Tibial nerve (tissue), 4 donors: ENCODE data around the gene TTC22.

ENCODE experiments used
- EP300 ChIP-seq, 2 donors: sonication (generic); formaldehyde crosslinking; IDR thresholded peaks; one replicate each; pipeline ENCODE4 v1.6.1; 2017; ENCODE audit warnings: antibody characterized with exemption in 2 of 2, mild to moderate bottlenecking in 1 of 2
- POLR2A ChIP-seq, 2 donors: fragments of 450-650 bp; IDR thresholded peaks; one replicate each; pipeline ENCODE4 v1.6.1; 2017; ENCODE audit warnings: antibody characterized with exemption in 2 of 2, mild to moderate bottlenecking in 2 of 2, moderate library complexity in 2 of 2
- TF ChIP-seq, protein P1 (sequence below), 5 experiments: fragments of 200-600 bp in 3 of 5; fragments of 450-650 bp in 2 of 5; sonication (generic) in 3 of 5; IDR thresholded peaks; one replicate each; pipeline ENCODE4 v1.5.1; 2016 to 2019; ENCODE audit warnings: antibody characterized with exemption in 5 of 5, mild to moderate bottlenecking in 3 of 5, moderate library complexity in 2 of 5

DNA sequence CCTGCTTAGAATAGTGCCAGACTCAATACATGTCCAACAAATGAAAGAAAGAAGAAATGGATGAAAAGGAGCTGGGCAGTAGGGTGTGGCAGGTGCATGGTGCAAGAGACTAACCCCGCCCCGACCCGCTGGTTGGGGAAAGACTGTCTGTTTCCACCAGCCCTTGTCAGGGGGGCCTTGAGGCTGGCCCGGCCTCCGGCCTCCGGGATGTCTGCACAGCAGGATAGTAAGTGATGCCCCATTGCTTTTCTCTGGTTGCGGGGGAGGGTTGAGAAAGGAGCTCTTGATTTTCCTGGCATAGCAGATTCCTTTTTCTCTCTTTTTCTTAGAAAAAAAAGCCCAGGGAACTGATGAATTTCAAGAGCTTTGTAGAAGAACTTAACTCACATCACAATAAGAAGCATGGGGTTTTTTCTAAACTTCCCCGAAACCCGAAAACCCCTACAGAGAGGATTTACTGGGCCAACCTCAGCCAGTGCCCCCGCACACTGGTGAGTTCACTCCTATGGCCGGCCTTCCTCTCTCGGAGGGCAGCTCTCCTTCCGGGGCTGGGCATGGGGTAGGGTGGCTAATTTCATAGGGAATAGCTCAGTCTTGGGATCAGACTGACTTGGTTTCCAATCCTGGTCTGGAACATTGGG, 12.5 kb upstream of the TTC22 start:
- TF ChIP-seq, protein P1, sequence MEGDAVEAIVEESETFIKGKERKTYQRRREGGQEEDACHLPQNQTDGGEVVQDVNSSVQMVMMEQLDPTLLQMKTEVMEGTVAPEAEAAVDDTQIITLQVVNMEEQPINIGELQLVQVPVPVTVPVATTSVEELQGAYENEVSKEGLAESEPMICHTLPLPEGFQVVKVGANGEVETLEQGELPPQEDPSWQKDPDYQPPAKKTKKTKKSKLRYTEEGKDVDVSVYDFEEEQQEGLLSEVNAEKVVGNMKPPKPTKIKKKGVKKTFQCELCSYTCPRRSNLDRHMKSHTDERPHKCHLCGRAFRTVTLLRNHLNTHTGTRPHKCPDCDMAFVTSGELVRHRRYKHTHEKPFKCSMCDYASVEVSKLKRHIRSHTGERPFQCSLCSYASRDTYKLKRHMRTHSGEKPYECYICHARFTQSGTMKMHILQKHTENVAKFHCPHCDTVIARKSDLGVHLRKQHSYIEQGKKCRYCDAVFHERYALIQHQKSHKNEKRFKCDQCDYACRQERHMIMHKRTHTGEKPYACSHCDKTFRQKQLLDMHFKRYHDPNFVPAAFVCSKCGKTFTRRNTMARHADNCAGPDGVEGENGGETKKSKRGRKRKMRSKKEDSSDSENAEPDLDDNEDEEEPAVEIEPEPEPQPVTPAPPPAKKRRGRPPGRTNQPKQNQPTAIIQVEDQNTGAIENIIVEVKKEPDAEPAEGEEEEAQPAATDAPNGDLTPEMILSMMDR (IDR thresholded peaks at IDR 0.05): no peak
- no peak for TF ChIP-seq POLR2A (IDR thresholded peaks at IDR 0.05)
- TF ChIP-seq EP300 (IDR thresholded peaks at IDR 0.05): no peak
